Astrocyte (in vitro differentiated cells and primary cell): ENCODE data around the gene ARPC5.

ENCODE experiments used
- EZH2 ChIP-seq: IDR thresholded peaks from 2 replicates; pipeline ENCODE4 v1.6.1; 2012; ENCODE audit warnings: mild to moderate bottlenecking, low read length, inconsistent platforms; ENCODE audit not compliant: insufficient read depth
- TF ChIP-seq, protein P1 (sequence below): IDR thresholded peaks from 2 replicates; pipeline ENCODE4 v1.5.1; 2011; ENCODE audit warnings: low read depth, mild to moderate bottlenecking, inconsistent platforms, low read length, moderate library complexity; ENCODE audit not compliant: insufficient read depth

DNA sequence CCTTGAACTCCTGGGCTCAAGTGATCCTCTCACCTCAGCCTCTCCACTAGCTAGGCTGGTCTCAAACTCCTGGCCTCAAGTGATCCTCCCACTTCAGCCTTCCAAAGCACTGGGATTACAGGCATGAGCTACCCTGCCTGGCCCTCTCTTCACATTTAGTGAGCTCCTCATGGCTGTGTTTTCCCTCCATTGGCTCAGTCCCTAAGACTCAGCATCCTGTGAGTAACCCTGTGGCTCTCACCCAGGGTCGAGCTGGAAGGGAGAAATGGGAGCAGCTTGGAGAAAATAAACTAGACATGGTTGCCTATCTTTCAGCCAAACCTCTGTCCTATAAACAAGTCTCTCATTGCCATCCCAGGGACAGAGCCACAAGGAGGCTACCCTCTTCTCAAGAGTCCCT lies 62.9 kb downstream of the ARPC5 start:
- TF ChIP-seq, protein P1, sequence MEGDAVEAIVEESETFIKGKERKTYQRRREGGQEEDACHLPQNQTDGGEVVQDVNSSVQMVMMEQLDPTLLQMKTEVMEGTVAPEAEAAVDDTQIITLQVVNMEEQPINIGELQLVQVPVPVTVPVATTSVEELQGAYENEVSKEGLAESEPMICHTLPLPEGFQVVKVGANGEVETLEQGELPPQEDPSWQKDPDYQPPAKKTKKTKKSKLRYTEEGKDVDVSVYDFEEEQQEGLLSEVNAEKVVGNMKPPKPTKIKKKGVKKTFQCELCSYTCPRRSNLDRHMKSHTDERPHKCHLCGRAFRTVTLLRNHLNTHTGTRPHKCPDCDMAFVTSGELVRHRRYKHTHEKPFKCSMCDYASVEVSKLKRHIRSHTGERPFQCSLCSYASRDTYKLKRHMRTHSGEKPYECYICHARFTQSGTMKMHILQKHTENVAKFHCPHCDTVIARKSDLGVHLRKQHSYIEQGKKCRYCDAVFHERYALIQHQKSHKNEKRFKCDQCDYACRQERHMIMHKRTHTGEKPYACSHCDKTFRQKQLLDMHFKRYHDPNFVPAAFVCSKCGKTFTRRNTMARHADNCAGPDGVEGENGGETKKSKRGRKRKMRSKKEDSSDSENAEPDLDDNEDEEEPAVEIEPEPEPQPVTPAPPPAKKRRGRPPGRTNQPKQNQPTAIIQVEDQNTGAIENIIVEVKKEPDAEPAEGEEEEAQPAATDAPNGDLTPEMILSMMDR = no peak
- no peak for TF ChIP-seq EZH2
